ENCODE results near the gene NR2E3.
A peak's percentile ranks its signal among the peaks of the same experiment; 100 is the strongest.

NR2E3 gene

GRCh38 chr15:71804226-71804625 lies 6.1 kb upstream of the NR2E3 start:
- TF ChIP-seq CTCF (conservative IDR thresholded peaks at IDR 0.05; ENCODE audit: low read length) = no peak
- H3K4me3 ChIP-seq (ENCODE audit: low read length) = no peak overlapping the region
- no peak for DNase-seq (ENCODE audit: low read depth)

DNA sequence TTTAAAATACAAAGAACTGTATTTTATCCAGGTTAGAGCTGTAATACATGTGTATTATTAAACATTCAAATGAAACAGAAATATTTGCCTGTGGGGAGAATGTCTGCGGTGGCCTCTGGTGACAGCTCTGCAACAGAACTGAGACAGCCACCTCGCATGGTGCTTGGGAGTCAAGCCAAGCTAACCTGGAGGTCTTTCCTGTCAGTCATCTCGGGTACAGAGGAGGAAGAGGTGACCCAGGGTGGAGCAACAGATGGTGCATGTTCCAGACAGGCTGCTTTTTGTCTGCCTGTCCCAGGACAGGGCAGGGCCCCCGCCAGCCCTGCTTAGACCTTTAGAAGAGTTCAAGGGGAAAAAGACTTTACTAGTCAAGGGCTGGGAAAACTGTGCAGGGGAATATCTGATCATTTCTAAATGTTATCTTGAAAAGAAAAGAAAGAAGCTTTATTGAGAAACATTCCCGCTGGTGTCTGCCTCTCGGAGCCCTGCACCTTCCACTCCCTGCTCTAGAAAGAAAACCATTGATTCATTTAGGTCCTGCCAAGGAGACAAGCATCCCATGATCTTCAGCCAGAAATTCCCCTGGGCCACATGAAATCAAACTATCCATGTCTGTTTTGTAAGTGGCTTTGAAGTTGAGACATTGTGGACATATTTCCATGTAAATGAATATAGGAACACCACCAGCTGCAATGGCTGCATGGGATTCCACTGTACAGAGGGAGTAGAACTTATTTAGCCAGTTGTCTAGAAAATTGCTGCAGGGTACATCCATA lies 5.5 kb upstream of the NR2E3 start:
- no peak overlapping the region for H3K4me3 ChIP-seq (ENCODE audit: low read length)
- no peak for TF ChIP-seq CTCF (conservative IDR thresholded peaks at IDR 0.05; ENCODE audit: low read length)
- no peak for DNase-seq (ENCODE audit: low read depth)

- H3K4me3 ChIP-seq (ENCODE audit: low read length) = no peak overlapping the region
- no peak for TF ChIP-seq CTCF (conservative IDR thresholded peaks at IDR 0.05; ENCODE audit: low read length)
- DNase-seq (ENCODE audit: low read depth) = peak; percentile 12
Observed at GRCh38 chr15:71806452-71806931, 3.9 kb upstream of the NR2E3 start.

DNA sequence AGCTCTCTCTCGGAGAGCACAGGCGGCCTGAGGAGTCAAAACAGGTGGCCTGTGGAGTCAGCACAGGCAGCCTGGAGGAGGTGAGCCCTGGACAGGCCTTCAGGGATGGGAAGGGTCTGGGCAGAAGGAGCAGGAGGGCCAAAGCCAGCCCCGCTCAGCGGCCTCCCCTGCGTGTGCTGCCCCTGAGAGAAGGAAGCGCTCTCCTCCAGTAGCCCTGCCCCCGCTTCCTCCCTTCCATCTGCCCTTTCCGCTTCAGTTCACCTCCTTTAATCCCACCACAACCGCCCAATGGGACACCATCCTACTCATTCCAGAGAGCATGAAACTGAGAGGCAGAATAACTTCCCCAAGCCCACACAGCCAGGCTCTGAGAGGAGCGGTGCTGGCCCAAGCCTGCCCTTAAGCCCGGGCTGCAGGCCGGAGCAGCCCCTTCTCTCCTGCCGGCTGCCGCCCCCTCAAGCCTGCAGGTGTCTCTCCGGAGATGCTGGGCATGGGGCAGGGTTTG lies 3.2 kb upstream of the NR2E3 start:
- DNase-seq (ENCODE audit: low read depth) = no peak
- no peak for TF ChIP-seq CTCF (conservative IDR thresholded peaks at IDR 0.05; ENCODE audit: low read length)
- no peak overlapping the region for H3K4me3 ChIP-seq (ENCODE audit: low read length)

- no peak overlapping the region for H3K4me3 ChIP-seq (ENCODE audit: low read length)
- no peak for TF ChIP-seq CTCF (conservative IDR thresholded peaks at IDR 0.05; ENCODE audit: low read length)
- DNase-seq (ENCODE audit: low read depth) = peak; percentile 9
Observed at GRCh38 chr15:71807691-71808091, 2.7 kb upstream of the NR2E3 start.

- no peak for DNase-seq (ENCODE audit: low read depth)
- no peak overlapping the region for H3K4me3 ChIP-seq (ENCODE audit: low read length)
- no peak for TF ChIP-seq CTCF (conservative IDR thresholded peaks at IDR 0.05; ENCODE audit: low read length)
Observed at GRCh38 chr15:71808311-71809020, 1.9 kb upstream of the NR2E3 start.
